GM12865 (cell line): ENCODE data around the gene DNMT3B.
A peak's percentile ranks its signal among the peaks of the same experiment; 100 is the strongest.

Experiments
- DNase-seq: peaks from one replicate; pipeline ENCODE4 v3.0.0; 2010; ENCODE audit warnings: low read depth
- H3K4me3 ChIP-seq: 2 replicates; pipeline ENCODE4 v1.5.1; 2011; ENCODE audit warnings: mild to moderate bottlenecking, low read depth, low read length, control low read depth
- CTCF ChIP-seq: IDR thresholded peaks from 2 replicates; pipeline ENCODE4 v1.5.1; 2011; ENCODE audit warnings: low read length, control low read depth, low read depth, inconsistent platforms; ENCODE audit not compliant: insufficient read depth; ENCODE audit errors: missing control alignments

The DNMT3B gene

GRCh38 chr20:32819992-32820697 is 58.0 kb downstream of the DNMT3B start:
- DNase-seq = peak; percentile 84
- H3K4me3 ChIP-seq = peak overlapping the region; percentile 98
- no peak for TF ChIP-seq CTCF

GRCh38 chr20:32820698-32821377 is 58.7 kb downstream of the DNMT3B start:
- DNase-seq = peak; percentile 15
- TF ChIP-seq CTCF = no peak
- peak overlapping the region; percentile 98 for H3K4me3 ChIP-seq

GRCh38 chr20:32822225-32822624 is 60.0 kb downstream of the DNMT3B start:
- no peak for DNase-seq
- no peak for TF ChIP-seq CTCF
- H3K4me3 ChIP-seq = no peak overlapping the region

- DNase-seq = no peak
- TF ChIP-seq CTCF = no peak
- no peak overlapping the region for H3K4me3 ChIP-seq
Measured at GRCh38 chr20:32823078-32823477, 60.9 kb downstream of the DNMT3B start.

GRCh38 chr20:32823737-32824588 is 61.8 kb downstream of the DNMT3B start:
- no peak for DNase-seq

More at GRCh38 chr20:32823737-32824588, 61.8 kb downstream of the DNMT3B start:
- H3K4me3 ChIP-seq = no peak overlapping the region
- TF ChIP-seq CTCF = no peak
